ENCODE data around the gene EBF3.
A peak's percentile ranks its signal among the peaks of the same experiment; 100 is the strongest.

Gene EBF3

GRCh38 chr10:129927351-129928120 lies 36.5 kb downstream of the EBF3 start:
- Histone ChIP-seq H3K4me3 (ENCODE audit: insufficient read depth in 1 of 2, low read depth in 1 of 2, low read length in 2 of 2) (no peak overlapping the region), H3K9ac (ENCODE audit: low read length) (no peak overlapping the region), H3K79me1 (replicated peaks; ENCODE audit: low read length, poor library complexity, severe bottlenecking) (no peaks in the 10 kb centered on the region), H3K14ac (ENCODE audit: low read length in 2 of 2) (no peak overlapping the region), H3K4me2 (ENCODE audit: low read length, poor library complexity, severe bottlenecking) (no peak overlapping the region), H3K23ac (ENCODE audit: low read length in 2 of 2) (no peak overlapping the region), H3K9me3 (ENCODE audit: control insufficient read depth, low read length) (no peaks in the 10 kb centered on the region), H2AFZ (ENCODE audit: low read depth, low read length) (no peak overlapping the region), H3K4me1 (ENCODE audit: control insufficient read depth, insufficient read depth, low read depth, low read length) (no peaks in the 10 kb centered on the region), H3K27me3 (ENCODE audit: control insufficient read depth in 1 of 2, insufficient read depth in 1 of 2, low read length in 2 of 2) (no peaks in the 10 kb centered on the region), H3K36me3 (ENCODE audit: control insufficient read depth in 1 of 2, insufficient read depth in 2 of 2, low read depth in 1 of 2, low read length in 2 of 2) (peaks cover 0 to 71% of the 10 kb centered on the region in 2 experiments), H3K27ac (ENCODE audit: low read length, poor library complexity, severe bottlenecking) (no peak overlapping the region), H2BK120ac (ENCODE audit: low read depth, low read length) (no peak overlapping the region), H2AK5ac (ENCODE audit: low read length, severe bottlenecking) (no peak overlapping the region), H2BK12ac (ENCODE audit: low read length in 2 of 2) (no peak overlapping the region), H3K4ac (ENCODE audit: low read depth in 1 of 2, low read length in 2 of 2) (no peak overlapping the region), H4K91ac (ENCODE audit: low read length) (no peak overlapping the region), H2BK15ac (ENCODE audit: low read depth, poor library complexity, severe bottlenecking) (no peak overlapping the region), H3K18ac (ENCODE audit: low read depth in 1 of 2, low read length in 2 of 2) (no peak overlapping the region), H4K8ac (ENCODE audit: low read length) (peak overlapping the region; percentile 19), H2BK5ac (ENCODE audit: low read depth, low read length, poor library complexity, severe bottlenecking) (no peak overlapping the region)
- no peak for DNase-seq
- 80% methylated on average over 16 of the region's 16 CpGs for WGBS

GRCh38 chr10:129926066-129927055 lies 37.7 kb downstream of the EBF3 start:
- no peak overlapping the region for H3K9ac ChIP-seq (ENCODE audit: low read length)
- H2AFZ ChIP-seq (ENCODE audit: low read depth, low read length): no peak overlapping the region
- DNase-seq: no peak
- H3K4me2 ChIP-seq (ENCODE audit: low read length, poor library complexity, severe bottlenecking): no peak overlapping the region
- H3K27ac ChIP-seq (ENCODE audit: low read length, poor library complexity, severe bottlenecking): no peak overlapping the region
- H4K91ac ChIP-seq (ENCODE audit: low read length): no peak overlapping the region
- H3K36me3 ChIP-seq (ENCODE audit: control insufficient read depth in 1 of 2, insufficient read depth in 2 of 2, low read depth in 1 of 2, low read length in 2 of 2): peaks cover 0 to 64% of the 10 kb centered on the region in 2 experiments
- H3K4me3 ChIP-seq (ENCODE audit: insufficient read depth in 1 of 2, low read depth in 1 of 2, low read length in 2 of 2): no peak overlapping the region
- H3K9me3 ChIP-seq (ENCODE audit: control insufficient read depth, low read length): no peaks in the 10 kb centered on the region
- H3K79me1 ChIP-seq (replicated peaks; ENCODE audit: low read length, poor library complexity, severe bottlenecking): no peaks in the 10 kb centered on the region
- no peak overlapping the region for H2BK120ac ChIP-seq (ENCODE audit: low read depth, low read length)
- no peak overlapping the region for H2BK5ac ChIP-seq (ENCODE audit: low read depth, low read length, poor library complexity, severe bottlenecking)
- no peak overlapping the region for H2BK12ac ChIP-seq (ENCODE audit: low read length in 2 of 2)
- no peak overlapping the region for H2AK5ac ChIP-seq (ENCODE audit: low read length, severe bottlenecking)
- no peaks in the 10 kb centered on the region for H3K4me1 ChIP-seq (ENCODE audit: control insufficient read depth, insufficient read depth, low read depth, low read length)
- no peaks in the 10 kb centered on the region for H3K27me3 ChIP-seq (ENCODE audit: control insufficient read depth in 1 of 2, insufficient read depth in 1 of 2, low read length in 2 of 2)
- H3K18ac ChIP-seq (ENCODE audit: low read depth in 1 of 2, low read length in 2 of 2): no peak overlapping the region
- H3K23ac ChIP-seq (ENCODE audit: low read length in 2 of 2): no peak overlapping the region
- no peak overlapping the region for H3K4ac ChIP-seq (ENCODE audit: low read depth in 1 of 2, low read length in 2 of 2)
- 83% methylated on average over 28 of the region's 29 CpGs for WGBS
- no peak overlapping the region for H4K8ac ChIP-seq (ENCODE audit: low read length)
- no peak overlapping the region for H2BK15ac ChIP-seq (ENCODE audit: low read depth, poor library complexity, severe bottlenecking)
- H3K14ac ChIP-seq (ENCODE audit: low read length in 2 of 2): no peak overlapping the region

GRCh38 chr10:129924375-129925085 lies 39.5 kb downstream of the EBF3 start:
- H4K8ac ChIP-seq (ENCODE audit: low read length): no peak overlapping the region
- no peak overlapping the region for H3K4me2 ChIP-seq (ENCODE audit: low read length, poor library complexity, severe bottlenecking)
- H3K4ac ChIP-seq (ENCODE audit: low read depth in 1 of 2, low read length in 2 of 2): no peak overlapping the region
- H3K18ac ChIP-seq (ENCODE audit: low read depth in 1 of 2, low read length in 2 of 2): no peak overlapping the region
- no peak overlapping the region for H2BK12ac ChIP-seq (ENCODE audit: low read length in 2 of 2)
- H4K91ac ChIP-seq (ENCODE audit: low read length): no peak overlapping the region
- 94% methylated on average over 15 of the region's 16 CpGs for WGBS
- no peak overlapping the region for H2BK5ac ChIP-seq (ENCODE audit: low read depth, low read length, poor library complexity, severe bottlenecking)
- H3K9me3 ChIP-seq (ENCODE audit: control insufficient read depth, low read length): no peaks in the 10 kb centered on the region
- H3K4me1 ChIP-seq (ENCODE audit: control insufficient read depth, insufficient read depth, low read depth, low read length): no peaks in the 10 kb centered on the region
- H2BK120ac ChIP-seq (ENCODE audit: low read depth, low read length): no peak overlapping the region
- H2AFZ ChIP-seq (ENCODE audit: low read depth, low read length): no peak overlapping the region
- H3K27me3 ChIP-seq (ENCODE audit: control insufficient read depth in 1 of 2, insufficient read depth in 1 of 2, low read length in 2 of 2): no peaks in the 10 kb centered on the region
- no peak for DNase-seq
- peaks cover 0 to 67% of the 10 kb centered on the region in 2 experiments for H3K36me3 ChIP-seq (ENCODE audit: control insufficient read depth in 1 of 2, insufficient read depth in 2 of 2, low read depth in 1 of 2, low read length in 2 of 2)
- H3K79me1 ChIP-seq (replicated peaks; ENCODE audit: low read length, poor library complexity, severe bottlenecking): no peaks in the 10 kb centered on the region
- no peak overlapping the region for H3K14ac ChIP-seq (ENCODE audit: low read length in 2 of 2)
- H2BK15ac ChIP-seq (ENCODE audit: low read depth, poor library complexity, severe bottlenecking): no peak overlapping the region
- H3K9ac ChIP-seq (ENCODE audit: low read length): no peak overlapping the region
- no peak overlapping the region for H3K4me3 ChIP-seq (ENCODE audit: insufficient read depth in 1 of 2, low read depth in 1 of 2, low read length in 2 of 2)
- no peak overlapping the region for H2AK5ac ChIP-seq (ENCODE audit: low read length, severe bottlenecking)
- H3K27ac ChIP-seq (ENCODE audit: low read length, poor library complexity, severe bottlenecking): no peak overlapping the region
- no peak overlapping the region for H3K23ac ChIP-seq (ENCODE audit: low read length in 2 of 2)
